ENCODE measurements around the gene CRPPA.

- TF ChIP-seq LEF1 (IDR thresholded peaks at IDR 0.05; ENCODE audit: borderline replicate concordance) (no peak), NFRKB (IDR thresholded peaks at IDR 0.05) (no peak), ELF4 (IDR thresholded peaks at IDR 0.05) (no peak), HDGF (IDR thresholded peaks at IDR 0.05; ENCODE audit: borderline replicate concordance) (no peak), SP1 (IDR thresholded peaks at IDR 0.05) (no peak), FOXM1 (IDR thresholded peaks at IDR 0.05; ENCODE audit: borderline replicate concordance) (no peak), L3MBTL2 (conservative IDR thresholded peaks at IDR 0.05) (no peak), TARDBP (IDR thresholded peaks at IDR 0.05) (no peak), FOXA1 (IDR thresholded peaks at IDR 0.05) (no peak), ARNT (IDR thresholded peaks at IDR 0.05) (no peak), BHLHE40 (IDR thresholded peaks at IDR 0.05; ENCODE audit: borderline replicate concordance) (no peak), ZNF384 (IDR thresholded peaks at IDR 0.05) (no peak), SUZ12 (IDR thresholded peaks at IDR 0.05) (no peak), PKNOX1 (IDR thresholded peaks at IDR 0.05) (no peak)
These were observed 16.7 kb downstream of the CRPPA start for GRCh38 chr7:16404636-16405035.

Measured in HEK293T (cell line).